RPMI8226 (cell line): ENCODE data around the gene HSF2BP.
"Not testable (repeated sequence)": the region's sequence is repeated elsewhere in the genome, so short reads cannot be mapped to it uniquely, and the experiment has no call there.

Experiments used
- DNase-seq: peaks from one replicate; pipeline ENCODE4 v3.0.0-alpha.2; 2015

The HSF2BP gene

DNA sequence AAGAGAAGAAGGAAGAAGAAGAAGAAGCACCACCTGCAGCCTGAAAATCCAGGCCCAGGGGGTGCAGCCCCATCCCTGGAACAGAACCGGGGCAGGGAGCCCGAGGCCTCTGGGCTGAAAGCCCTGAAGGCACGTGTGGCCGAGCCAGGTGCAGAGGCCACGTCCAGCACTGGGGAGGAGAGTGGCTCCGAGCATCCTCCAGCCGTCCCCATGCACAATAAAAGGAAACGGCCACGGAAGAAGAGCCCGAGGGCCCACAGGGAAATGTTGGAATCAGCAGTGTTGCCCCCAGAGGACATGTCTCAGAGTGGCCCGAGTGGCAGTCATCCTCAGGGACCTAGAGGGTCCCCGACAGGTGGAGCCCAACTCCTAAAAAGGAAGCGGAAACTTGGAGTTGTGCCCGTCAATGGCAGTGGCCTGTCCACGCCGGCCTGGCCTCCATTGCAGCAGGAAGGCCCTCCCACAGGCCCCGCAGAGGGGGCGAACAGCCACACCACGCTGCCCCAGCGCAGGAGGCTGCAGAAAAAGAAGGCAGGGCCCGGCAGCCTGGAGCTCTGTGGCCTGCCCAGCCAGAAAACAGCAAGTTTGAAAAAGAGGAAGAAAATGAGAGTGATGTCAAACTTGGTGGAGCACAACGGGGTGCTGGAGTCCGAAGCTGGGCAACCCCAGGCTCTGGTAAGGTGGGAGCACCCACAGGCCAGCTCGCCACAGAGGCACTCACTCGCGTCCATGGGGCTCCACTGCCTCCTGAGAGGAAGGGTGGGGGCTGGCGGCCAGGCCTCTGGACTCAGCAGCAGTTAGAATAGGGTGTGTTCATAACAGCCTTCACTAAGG lies 28.5 kb upstream of the HSF2BP start:
- DNase-seq, result no peak

DNA sequence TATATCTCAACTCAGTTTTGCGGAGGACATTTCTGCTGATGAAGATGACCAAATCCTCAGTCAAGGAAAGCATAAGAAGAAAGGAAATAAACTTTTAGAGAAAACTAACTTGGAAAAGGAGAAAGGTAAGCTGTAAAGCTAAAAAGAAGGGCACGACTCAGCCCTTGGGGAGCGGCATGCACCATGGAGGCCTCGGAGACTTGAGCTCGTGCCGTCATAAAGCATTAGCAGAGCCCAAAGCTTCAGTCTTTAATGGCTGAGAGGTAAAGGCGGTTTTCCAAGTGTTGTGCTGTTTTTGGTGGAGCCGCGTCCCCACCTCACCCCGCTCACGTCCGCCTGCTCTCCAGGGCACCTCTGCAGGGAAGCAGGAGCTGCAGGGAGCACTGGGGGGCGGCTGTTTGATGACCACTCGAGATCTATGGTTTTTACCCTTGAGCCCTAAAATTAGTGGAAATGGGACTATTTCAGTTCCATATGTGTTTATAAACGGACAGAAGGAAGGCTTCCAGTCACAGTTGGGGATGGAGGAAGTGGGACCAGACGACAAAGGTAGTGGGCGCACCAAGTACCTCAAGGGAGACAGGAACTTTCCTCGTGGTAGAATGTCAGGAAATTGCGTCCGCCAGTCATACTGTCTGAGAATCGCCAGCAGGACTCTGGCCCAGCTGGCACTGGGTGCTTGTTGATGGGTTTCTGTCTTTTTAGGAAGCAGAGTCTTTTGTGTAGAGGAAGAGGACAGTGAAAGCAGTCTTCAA lies 27.7 kb upstream of the HSF2BP start:
- DNase-seq, result no peak

DNA sequence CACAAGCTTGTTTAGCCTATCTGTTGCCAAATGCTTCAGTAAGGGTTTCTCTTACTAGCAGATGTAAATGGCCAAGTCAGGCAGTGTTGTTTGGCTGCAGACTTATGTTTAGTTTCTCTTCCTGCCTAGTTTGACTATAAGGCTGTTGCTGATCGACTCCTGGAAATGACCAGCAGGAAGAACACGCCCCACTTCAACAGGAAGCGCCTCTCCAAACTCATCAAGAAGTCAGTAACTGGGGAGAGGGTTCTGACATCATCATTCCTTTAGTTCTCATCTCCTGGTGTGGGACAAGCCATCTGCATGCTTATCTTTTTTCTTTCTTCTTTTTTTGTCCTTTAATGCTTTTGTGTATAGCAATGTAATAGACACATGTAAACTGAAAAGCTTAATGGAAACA lies 25.1 kb upstream of the HSF2BP start:
- no peak for DNase-seq

GRCh38 chr21:43681650-43682049 lies 22.4 kb upstream of the HSF2BP start:
- no peak for DNase-seq

DNA sequence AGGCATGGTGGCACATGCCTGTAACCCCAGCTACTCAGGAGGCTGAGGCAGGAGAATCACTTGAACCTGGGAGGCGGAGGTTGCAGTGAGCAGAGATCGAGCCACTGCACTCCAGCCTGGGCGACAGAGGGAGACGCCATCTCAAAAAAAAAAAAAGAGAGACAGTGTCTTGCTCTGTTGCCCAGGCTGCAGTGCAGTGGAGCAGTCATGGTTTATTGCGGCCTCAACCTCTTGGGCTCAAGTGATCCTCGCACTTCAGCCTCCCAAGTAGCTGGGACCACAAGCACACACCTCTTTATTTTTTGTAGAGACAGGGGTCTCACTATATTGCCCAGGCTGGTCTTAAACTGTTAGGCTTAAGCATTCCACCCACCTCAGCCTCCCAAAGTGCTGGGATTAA lies 21.1 kb upstream of the HSF2BP start:
- not testable (repeated sequence) for DNase-seq

DNA sequence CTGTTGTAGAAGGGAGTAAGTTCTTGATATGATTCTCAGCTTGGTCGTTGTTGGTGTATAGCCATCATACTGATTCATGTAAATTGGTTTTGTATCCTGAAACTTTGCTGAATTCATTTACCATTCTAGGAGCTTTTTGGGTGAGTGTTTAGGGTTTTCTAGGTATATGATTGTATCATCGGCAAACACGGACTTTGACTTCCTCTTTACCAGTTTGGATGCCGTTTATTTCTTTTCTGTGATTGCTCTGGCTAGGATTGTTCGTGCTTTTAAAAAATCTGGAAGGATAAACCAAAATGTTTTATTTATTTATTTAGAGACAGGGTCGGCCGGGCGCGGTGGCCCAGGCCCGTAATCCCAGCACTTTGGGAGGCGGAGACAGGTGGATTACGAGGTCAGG lies 20.7 kb upstream of the HSF2BP start:
- no peak for DNase-seq

DNA sequence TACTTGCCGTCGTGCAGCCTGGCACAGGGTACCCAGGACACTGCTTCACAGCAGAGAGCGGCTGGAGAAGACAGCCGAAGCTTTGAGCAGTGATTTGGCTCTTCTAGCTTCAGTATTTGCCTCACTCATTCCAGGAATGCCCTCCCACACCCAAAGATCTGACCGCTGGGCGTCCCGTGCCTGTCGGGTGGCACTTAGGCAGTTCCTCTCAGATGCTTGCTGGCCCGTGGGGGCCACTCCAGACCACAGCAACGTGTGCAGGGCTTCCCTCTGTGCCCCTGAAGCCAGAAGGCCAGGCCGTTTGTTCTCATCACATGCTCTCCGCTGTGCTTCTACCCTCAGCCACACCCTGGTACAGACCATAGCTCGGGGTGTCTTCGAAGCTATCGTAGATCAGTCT lies 17.1 kb upstream of the HSF2BP start:
- DNase-seq, result no peak

DNA sequence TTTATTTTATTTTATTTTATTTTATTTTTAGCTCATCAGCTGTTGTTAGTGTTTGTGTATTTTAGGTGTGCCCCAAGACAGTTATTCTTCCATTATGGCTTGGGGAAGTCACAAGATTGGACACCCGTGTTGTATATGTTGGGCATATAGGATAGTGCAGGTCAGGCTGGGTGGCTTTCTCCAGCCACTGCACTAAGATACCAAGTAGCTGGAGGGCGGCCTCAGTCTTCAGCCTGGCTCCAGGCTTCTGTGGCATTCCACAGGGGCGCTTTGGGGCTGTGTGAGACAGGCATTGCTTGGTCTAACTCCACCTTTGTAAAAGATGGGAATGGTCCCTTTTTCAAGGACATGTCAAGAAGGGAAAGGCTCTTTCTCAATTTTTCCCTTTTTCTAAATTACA lies 16.6 kb upstream of the HSF2BP start:
- no peak for DNase-seq

- no peak for DNase-seq
Observed at GRCh38 chr21:43669828-43670605, 10.7 kb upstream of the HSF2BP start.

GRCh38 chr21:43667191-43667904 lies 8.1 kb upstream of the HSF2BP start:
- DNase-seq, result no peak

- DNase-seq, result no peak
Observed at GRCh38 chr21:43665879-43666278, 6.6 kb upstream of the HSF2BP start.

DNA sequence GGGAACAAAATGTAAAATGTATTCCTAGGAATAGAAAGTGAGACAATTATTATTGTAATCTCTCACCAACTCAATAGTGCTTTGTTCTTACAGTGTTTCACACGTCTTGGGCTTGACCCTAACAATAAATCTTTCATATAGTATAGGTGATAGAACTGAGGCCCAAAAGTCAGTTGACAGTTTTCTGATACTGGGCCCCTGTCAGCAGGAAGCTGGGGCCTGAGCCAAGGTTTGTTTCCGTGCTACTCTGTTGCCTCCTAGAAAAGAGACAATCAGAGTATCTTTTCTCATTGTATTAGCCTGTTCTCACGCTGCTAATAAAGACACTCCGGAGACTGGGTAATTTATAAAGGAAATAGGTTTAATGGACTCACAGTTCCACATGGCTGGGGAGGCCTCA lies 5.1 kb upstream of the HSF2BP start:
- no peak for DNase-seq

GRCh38 chr21:43663033-43663432 lies 3.7 kb upstream of the HSF2BP start:
- no peak for DNase-seq

GRCh38 chr21:43662286-43662685 lies 3.0 kb upstream of the HSF2BP start:
- DNase-seq, result no peak

DNA sequence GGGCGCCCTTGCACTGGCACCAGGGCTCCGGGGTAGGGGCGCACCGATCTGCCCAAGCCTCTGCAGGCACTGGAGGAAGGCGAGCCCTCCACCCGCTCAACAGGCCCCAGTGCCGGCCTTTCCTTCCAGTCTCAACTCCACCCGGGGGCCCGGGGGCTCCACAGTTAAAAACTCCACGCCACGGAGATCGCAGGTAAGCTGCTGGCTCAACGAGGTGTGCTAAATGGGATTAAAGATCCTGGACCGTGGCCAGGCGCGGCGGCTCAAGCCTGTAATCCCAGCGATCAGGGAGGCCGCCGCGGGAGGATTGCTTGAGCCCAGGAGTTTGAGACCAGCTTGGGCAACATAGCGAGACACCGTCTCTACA lies 536 bp downstream of the HSF2BP start:
- no peak for DNase-seq

- no peak for DNase-seq
Observed at GRCh38 chr21:43658088-43658741, 1.1 kb downstream of the HSF2BP start.

GRCh38 chr21:43657355-43658087 lies 1.8 kb downstream of the HSF2BP start:
- no peak for DNase-seq

DNA sequence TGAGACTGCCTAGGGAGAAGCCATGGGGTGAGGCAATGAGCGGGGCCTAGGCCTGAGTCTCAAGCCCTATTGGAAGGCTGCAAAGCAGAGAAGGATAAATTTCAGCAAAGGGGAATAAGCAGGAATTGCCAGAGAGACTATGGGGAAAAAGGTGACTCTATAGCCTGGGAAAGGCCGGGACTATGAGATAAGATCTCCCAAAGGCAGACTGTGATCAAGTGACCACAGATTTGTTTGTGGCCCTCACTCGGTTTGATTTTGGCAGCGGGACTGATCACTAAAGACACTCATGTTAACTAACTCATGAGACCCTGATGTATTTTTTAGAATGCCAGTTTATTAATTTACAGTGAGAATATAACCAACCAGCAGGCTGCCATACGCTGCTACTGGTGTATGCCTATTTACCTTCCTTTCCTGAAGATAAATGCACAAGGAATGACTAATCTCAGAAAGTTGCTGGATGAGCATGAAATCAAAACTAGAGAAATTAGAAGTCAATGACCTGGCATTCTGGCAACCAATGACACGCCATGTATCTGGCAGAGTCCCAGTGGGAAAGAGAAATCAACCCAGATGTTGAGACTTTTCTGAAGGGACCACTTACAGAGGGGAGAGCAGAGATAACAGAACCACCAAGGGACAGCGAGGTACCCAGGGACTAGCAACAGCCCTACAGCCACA lies 4.3 kb downstream of the HSF2BP start:
- DNase-seq, result no peak

DNA sequence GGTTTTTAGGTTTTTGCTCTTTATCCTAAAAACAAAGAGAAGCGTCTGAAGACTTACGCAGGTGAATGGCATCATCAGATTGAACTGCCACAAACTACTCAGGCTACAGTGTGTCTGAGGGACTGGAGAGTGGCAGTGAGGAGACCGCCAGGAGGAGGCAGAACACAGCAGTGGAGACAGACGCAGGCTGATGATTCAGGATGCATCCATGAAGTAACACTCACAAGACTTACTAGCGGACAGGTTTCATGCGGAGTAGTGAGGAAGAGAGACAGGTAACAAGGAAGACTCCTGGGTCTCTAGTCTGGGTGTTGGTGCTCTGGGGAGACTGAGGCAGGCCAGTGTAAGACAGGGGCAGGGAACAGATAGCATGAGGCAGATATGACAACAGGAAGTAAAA lies 5.7 kb downstream of the HSF2BP start:
- DNase-seq, result no peak

DNA sequence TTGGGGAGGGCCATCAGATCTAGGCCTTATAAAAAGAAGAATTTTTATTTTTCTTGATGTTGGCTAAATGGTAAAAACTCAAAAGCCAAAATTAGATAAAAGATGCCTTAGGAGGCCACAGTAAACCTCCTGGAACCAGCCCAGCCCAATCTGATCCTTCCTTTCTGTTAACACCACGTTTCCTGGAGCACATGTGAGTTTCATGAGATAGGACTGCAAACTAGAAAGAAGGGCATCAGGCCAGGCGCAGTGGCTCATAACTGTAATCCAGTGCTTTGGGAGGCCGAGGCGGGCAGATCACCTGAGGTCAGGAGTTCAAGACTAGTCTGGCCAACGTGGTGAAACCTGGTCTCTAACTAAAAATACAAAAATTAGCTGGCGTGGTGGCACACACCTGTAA lies 6.7 kb downstream of the HSF2BP start:
- DNase-seq, result no peak

DNA sequence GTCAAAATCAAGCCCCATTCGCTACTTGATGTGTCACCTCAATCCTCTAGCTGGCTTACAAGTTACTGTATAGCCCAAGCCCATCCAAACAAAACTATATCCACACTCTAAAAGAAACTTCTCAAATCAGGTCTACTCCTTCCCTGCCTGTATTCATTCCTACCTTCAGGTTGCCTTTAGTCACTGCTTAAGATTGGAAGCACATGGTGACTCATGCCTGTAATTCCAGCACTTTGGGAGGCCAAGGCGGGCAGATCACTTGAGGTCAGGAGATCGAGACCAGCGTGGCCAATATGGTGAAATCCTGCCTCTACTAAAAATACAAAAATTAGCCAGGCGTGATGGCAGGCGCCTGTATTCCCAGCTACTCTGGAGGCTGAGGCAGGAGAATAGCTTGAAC lies 7.4 kb downstream of the HSF2BP start:
- not testable (repeated sequence) for DNase-seq
